ENCODE data around the gene SUV39H2. TPM values are rescaled to one million over a fixed set of nuclear protein-coding genes. Genes with fewer than 3 reads are reported as not detected.
"Not testable (repeated sequence)": the region's sequence is repeated elsewhere in the genome, so short reads cannot be mapped to it uniquely, and the experiment has no call there.

Gene SUV39H2
- total RNA-seq, 1 donor from 2014 or later, result 13.1 TPM

DNA sequence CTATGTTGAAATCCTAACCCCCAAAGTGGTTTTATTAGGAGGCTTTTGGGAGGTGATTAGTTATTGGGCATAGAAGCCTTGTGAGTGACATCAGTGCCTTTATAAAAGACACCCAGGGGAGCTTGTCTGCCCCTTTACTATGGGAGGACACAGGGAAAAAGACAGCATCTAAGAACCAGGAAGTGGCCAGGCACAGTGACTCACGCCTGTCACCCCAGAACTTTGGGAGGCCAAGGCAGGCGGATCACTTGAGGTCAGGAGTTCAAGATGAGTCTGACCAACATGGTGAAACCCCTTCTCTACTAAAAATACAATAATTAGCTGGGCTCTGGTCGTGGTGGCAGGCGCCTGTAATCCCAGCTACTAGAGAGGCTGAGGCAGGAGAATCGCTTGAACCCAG, 60.3 kb downstream of the SUV39H2 start:
- DNase-seq, result not testable (repeated sequence)

DNA sequence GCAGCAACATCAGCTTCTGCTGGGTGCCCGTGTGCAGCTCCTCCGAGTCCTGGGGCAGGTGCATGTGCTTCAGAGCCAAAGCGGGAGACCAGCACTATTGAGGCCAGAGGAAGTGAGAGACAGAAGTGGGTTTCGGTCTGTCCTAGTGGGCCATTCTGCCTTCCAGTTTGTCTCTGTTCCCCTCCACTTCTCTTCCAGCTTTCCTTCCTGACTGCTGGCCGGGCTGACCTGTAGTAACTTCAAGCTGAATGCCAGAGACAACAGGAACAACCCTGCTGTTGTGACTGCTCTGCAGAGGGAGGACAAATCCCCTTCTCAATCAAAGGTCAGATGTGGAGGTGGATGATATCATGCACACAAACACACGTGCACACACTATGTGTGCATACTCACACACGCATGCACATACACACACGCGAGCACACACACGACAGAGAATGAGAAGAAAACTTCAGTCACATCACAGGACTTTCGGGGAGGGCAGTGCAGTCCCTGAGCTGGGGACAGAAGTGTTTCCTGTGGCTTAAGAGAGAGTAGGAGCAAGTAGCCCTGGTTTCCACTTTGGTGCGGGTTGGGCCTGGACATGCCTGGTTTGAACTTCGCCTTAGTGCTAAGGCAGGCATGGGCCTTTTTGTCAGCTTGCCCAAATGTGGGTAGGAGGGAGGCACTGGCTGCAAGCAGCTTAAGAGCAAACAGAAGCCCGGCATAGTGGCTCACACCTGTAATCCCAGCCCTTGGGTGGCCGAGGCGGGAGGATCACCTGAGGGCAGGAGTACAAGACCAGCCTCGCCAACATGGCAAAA, 63.7 kb downstream of the SUV39H2 start:
- not testable (repeated sequence) for DNase-seq

DNA sequence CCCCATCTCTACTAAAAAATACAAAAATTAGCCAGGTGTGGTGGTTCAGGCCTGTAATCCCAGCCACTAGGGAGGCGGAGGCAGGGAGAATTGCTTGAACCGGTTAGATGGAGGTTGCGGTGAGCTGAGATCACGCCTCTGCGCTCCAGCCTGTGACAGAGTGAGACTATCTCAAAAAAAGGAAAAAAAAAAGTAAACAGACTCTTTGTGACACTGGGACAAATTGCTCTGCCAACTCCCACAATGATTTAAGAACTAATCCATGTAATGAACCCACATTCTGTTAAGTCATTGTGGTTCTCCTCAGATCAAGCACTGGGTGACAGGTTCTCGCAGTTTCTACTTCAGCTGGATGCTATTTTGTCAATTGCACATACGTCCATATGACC, 64.3 kb downstream of the SUV39H2 start:
- DNase-seq, result not testable (repeated sequence)

DNA sequence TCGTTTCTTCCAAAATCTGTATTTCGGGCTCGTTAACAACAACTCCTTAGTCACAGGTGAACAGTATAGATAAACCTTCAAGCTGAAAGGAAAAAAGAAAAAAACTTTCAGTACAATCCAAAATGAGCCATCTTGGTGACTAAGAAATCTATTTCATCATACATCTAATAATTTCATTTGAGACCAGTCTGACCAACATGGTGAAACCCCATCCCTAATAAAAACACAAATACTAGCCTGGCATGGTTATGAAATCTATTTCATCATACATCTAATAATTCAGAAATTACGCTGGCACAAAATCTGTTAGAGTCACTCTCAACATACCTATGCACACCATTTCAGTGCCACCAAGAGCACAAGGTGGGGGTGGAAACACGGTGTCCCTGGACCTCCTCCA, 66.4 kb downstream of the SUV39H2 start:
- no peak for DNase-seq

DNA sequence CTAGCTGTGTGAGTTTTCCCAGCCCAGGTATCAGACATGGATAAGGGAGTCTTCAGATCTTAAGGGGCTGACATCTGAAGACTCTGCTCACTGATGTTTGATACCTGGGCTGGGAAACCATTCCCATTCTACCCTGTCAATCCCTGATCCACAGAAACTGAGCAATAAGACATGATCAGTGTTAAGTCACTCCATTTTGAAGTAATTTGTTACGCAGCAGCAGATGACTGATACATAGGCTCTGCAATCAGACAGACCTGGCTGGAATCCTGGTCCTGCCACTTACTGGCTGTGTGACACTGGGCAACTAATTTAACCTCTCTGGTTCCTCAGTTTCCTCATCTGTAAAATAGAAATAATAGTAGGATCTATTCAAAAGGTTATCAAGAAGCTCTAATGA, 68.6 kb downstream of the SUV39H2 start:
- DNase-seq, result no peak

DNA sequence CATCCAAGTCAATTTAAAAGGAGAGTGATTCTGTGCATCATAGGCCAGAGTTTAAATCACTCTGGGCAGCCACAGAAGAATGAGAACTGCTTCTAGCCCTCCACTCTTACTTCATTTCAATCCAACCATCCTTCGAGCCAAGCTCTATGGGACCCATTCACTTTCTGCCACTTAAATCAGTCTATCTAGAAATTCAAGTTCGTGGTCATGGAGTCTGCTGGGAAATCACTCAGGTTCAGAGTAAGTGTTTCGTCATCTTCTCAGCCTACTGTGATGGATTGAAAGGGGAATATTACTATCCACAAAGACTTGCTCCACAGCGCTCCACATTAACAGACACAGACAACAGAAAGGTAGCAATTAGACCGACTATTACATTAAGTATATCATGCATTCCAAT, 70.6 kb downstream of the SUV39H2 start:
- no peak for DNase-seq

DNA sequence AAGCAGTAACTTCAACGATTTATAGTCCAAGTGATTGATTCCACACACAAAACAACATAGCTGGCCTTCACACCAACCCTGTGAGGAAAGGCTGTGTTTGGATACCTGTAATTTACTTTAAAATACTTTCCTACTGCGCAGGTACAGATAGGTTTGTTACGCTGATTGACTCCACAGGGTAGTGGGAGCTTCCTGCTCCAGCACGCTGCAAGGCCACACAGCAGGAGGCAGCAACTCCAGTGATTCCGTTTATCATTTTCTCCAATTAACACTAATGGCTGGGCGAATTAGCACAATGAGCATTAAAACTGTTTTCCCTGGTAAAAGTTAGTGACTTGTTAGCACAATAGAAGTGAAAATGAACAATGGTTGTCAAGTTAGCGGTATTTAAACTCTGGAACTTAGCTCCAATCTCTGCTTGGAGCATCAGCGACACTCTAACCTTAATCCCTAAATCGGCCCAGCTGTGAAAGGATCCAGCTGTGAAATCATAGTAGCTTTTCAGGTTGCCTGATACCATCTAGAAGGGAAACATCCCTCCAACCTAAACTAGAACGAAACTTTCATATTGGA, 74.3 kb downstream of the SUV39H2 start:
- peak; percentile 47 for DNase-seq

DNA sequence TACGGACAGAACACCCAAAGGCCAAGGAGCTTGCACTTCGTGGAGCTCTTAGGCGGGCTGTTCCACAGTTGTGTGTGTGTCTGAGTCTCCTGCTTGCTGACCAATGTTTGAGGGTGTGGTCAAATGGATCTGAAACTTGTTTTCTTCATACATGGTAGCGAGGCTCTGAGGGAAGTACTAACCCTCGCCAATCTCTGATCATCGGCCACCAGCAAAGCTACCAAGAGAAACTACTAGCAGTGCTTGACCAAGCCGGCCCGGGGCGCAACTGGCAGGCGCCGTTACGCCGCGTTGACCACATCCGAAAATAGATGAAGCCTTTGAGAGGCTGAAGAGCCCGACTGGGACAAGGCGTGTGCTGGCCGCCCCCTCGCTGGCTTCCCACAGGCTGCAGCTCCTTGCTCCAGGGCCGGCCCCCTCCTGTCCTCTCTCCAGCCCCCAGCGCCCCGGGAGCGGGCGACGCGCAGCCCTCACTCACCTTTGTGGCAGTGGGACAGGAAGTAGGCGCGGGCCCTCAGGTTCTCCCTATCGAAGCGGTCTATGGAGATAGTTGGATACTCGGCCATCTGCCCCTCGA, 74.8 kb downstream of the SUV39H2 start:
- peak; percentile 58 for DNase-seq

Other genes with a start within 250 kb of the SUV39H2 start
- gene FAM107B, start 104.0 kb upstream of the SUV39H2 start, total RNA-seq, result 45.1 TPM
- gene CDNF, start 40.8 kb upstream of the SUV39H2 start, total RNA-seq, result 3.2 TPM
- 11.8 TPM for gene HSPA14, start 40.6 kb upstream of the SUV39H2 start, total RNA-seq
- 15.4 TPM for gene MSANTD7, start 40.6 kb upstream of the SUV39H2 start, total RNA-seq
- gene DCLRE1C, start 75.2 kb downstream of the SUV39H2 start, total RNA-seq, result 8.3 TPM
- gene MEIG1, start 80.5 kb downstream of the SUV39H2 start, total RNA-seq, result not detected
- gene OLAH, start 165.1 kb downstream of the SUV39H2 start, total RNA-seq, result not detected
- gene ACBD7, start 209.9 kb downstream of the SUV39H2 start, total RNA-seq, result 0.99 TPM
- 5.2 TPM for gene RPP38, start 218.5 kb downstream of the SUV39H2 start, total RNA-seq

Measured in skin of body (tissue), 2 donors.